Stimulated activated CD8-positive, alpha-beta memory T cell treated with anti-CD3 and anti-CD28 coated beads, Interleukin-12 subunit alpha, Interleukin-12 subunit beta, amount 100 ng/mL, for 4 hours (primary cell): ENCODE measurements around the gene OGFRL1.
"Not testable (repeated sequence)": the region's sequence is repeated elsewhere in the genome, so short reads cannot be mapped to it uniquely, and the experiment has no call there.

Source experiments
- DNase-seq: peaks from one replicate; pipeline ENCODE4 v3.0.0-alpha.2; 2020; ENCODE audit warnings: low read depth

The OGFRL1 gene

DNA sequence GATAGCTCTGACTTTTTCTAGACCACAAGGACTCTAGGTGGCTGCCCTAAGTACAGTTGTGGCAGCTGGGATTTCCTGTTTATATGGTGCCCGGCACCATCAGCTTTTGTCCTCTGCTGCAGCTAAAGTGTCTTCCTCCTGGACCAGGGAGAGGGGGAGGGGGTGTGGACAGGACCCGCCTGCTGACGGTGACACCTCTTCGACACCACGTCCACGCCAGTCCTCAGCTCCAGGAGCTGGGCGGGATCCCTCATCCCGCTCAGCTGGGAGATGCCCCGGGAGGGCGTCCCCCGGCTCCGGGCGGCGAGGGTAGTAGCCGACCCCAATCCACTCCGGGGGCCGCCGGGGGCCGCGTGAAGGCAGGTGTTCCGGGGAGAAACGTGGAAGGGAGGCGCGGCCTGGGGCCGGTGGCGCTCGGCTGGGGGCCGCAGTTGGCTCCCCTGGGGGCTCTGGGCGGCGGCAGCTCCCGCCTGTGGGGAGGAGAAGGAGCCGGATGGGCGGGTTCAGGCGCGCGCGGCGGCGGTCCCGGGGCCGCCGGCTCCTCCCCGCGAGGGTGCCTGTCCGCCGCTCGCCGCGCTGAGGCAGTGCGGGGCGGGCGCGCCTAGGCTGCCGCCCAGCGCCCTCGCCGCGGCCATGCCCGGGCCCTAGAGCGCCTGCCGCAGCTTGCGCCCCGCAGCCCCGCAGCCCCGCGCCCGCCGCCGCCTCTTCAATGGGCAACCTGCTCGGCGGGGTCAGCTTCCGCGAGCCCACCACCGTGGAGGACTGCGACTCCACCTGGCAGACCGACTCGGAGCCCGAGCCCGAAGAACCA, at the start of gene OGFRL1:
OGFRL1 (plus strand) TSS at position 584 of the 811 bp plus-strand sequence; CDS start at position 710, 126 bp downstream.
- DNase-seq: peak; percentile 66

DNA sequence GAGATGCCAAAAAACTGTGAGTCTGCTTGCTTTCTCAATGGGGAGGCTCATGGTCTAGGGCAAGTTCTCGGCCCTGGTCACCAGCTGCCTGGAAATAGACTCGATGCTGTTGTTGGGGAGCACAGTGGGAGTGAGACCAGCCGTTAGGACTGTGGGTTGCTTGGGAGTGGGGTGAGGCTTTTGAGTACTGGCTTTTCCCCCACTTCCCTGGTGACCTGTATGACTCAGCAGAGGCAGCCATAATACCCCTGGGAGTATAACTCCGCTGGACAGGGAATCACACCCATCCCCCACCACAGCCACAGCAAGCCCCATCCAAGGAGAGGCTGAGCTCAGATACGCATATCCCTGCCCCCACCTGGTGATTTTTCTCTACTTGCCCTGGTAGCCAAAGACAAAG, 48.9 kb upstream of the OGFRL1 start:
- DNase-seq: no peak

DNA sequence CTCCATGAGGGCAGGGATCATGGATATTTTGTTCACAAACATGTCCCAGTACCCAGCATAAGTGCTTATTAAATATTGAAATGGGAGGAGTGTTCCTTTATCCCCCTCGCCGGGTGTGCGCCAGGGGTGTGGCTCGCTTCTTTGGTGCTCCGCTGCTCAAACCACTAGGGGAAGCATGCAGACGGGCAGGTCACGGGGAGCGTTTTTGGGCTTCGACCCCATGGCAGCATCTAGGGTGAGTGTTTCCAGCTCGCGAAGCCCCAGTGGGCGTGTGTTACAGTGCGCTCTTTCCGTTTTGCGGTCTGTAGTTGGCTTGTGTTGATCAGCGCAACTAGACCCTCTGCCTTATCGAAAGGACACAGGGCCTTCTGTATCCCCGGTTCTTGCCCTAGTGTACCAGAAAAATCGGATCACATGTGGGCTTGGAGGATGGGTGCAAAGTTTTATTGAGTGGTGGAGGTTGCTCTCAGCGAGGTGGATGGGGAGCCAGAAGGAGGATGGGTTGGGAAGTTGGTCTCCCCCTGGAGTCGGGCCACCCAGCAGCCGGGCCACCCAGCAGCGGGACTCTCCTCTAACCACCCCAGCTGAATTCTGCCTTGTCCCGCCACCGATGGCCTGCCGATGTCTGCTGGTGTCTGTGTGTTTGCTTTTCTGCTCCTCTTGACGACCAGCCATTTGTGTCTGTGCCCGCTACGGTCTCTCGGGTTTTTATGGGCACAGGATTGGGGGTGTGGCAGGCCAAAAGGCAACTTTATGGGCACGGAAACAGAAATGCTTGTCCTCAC, 43.2 kb upstream of the OGFRL1 start:
- DNase-seq: no peak

DNA sequence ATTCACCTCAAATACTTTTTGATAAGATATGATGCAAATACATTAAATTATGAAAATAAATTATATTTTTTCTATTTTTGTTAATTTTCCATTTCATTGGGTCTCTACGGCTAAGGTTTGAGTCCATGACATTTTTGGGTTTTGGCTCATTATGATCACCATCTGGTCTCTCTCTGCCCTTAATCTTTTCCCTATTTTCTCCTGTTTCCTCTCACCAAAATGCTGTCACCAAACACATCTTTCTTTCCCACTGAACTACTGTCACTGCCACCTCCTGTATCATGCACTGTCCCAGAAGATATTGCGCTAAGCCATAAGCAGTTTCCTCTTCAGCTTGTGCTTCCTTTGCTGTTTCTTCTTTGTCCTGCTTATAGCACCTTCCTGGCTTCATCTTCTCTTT, 42.0 kb upstream of the OGFRL1 start:
- no peak for DNase-seq

DNA sequence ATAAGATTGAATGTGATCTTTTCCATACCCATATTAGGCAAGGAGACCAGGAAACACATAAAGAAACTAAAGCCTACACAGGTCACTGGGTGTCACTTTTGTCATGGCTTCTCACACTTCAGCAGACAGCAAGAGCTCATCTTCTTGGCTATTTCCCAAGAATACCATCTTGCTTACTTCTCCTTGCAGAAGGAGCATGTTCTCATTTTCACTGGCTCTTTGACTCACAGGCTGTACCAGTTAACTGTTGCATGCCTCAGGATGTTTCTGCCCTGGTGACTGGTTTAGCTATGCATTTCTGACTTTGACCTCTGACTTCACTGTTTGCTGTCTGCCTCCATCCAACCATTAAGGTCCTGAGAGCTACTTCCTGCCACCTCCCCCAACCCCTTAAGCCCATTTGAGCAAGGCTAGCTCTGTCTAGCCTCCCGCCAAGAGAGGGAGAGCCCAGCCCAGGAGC, 40.3 kb upstream of the OGFRL1 start:
- no peak for DNase-seq

DNA sequence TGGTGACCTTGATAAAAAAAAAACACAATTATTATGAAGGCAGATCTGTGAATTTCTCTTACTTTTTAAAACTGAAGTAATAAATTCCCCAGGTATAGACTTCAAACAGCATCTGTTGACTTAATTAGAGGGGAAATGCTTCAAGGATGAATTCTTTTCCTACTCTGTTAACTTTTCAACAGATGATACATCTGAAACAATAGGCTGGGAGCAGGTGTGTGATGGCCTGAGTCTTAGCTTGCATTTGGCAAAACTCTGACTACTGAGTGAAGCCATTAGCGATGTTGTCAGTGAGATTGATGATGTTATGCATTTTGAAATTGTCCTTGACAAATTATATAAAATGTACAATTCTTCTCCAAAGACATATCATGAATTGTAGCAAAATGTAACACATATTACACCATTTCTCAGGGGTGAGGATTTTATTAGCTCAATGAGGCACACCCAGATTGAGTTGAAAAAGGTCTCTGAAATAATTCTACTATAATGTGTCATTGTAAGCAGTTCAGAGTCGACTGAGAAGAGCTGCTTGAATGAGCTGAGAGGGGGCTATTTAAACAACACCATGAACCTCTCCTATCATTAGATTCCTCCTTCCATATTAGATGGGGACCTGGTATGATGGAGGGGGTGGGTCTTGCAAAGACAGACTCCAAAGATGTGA, 39.6 kb upstream of the OGFRL1 start:
- no peak for DNase-seq

DNA sequence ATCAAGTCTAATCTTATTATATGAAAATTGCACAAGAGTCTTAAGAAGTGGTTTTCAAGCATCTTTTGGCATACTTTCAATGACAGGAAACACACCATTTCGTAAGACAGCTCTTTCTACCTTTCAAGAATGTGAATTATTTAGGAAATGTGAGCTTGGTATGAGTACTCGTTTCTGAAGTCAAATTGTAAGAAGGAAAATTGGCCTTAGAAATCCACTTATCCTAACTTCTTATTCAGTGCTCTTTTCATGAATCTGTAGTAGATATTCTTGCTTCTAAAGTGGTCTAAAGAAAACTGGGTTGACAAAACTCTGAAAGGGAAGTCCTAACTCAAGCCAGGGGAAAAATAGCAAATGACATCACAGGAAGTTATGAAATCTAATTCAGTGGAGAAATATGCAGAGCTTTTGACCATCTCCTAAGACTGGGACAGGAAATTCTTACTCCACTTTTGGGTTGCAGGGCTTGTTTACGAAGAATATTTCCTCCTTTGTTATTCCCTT, 38.5 kb upstream of the OGFRL1 start:
- DNase-seq: no peak

DNA sequence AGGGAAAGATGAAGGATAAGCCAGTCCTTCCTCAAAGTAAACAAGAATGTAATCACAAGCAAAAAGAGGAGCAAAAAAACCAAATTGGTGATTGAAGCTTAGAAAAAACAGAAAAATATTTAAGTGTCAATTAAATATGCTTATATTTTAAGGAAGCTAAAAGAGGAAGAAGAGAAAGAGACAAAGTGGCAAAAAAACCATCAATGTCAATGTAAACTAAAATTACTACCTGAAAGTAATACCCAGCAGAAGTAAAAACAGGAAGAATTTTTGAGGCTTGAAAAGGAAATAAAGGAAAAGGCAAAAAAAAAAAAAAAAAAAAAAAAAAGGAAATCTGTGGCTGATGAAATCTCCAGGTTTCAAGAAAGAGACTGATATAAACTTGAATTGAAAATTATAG, 36.2 kb upstream of the OGFRL1 start:
- DNase-seq: no peak

DNA sequence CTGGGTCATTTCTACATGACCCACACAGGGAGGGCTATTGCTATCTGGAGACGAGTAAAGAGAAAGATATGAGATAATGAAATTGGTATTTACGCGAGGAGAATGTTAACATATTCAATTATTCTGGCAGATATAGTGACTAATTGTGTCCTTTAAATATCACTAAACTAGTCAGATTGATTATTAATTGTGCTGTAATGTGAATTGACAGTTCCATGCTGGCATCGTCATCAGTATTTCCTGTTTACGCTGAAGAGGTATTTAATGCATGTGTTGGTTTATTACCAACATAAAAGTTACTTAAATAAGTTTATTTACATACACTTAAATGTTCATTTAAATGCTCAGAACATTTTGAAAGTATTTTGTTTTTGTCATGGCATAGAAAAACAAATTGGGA, 35.7 kb upstream of the OGFRL1 start:
- no peak for DNase-seq

DNA sequence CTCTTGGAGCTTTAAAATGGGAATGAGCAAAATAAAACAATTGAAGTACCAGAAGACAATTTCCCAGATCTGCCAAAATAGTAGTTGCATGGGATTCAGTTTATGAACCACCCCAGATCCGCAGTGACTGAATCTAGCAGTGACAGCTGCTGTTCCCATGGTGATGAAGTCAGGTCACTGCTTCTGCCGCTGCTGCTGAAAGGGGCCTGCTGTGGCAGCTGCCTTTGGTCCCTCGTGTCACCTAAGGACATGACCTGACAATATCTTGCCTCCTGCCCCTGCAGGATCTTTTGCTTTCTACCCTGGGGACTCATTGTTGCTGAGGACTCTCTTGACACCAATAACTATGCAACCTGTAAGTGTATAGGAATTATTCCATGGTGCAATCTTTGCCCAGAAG, 34.3 kb upstream of the OGFRL1 start:
- no peak for DNase-seq

DNA sequence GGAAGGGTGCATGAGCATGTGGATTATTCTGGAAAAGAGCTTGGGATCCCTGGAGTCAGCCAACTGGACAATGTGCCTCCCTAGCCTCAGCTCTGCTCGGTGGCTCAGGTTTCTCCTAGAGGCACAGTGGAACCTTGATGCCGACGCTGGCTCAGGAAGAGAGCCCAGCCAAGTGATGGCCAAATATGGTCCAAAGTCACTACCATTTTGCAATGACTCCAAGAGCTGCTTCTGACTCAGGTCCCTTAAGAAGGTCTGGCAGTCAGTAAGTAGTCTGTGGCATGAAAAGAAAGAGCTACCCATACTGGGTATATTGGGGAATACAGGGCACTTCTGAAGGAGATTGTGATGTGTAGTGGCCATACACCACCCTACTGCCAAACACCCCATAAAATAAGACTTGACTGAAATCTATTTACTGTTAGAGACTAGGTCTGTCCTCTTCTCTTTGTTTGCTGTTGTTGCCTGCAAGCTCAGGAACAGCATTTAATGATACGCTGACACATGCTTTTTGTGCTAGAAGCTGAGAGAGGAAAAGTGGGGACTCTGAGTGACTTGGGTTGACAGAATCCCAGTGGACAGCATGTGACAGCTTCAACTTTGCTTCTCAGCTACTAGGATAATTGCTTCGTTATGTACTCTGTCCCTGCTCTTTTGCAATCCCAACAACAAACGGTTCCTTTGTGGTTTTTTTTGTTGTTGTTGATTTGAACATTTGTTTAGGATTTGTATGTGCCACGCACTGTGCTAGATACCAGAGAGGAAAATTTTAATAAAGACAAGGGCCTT, 30.3 kb upstream of the OGFRL1 start:
- DNase-seq: no peak

DNA sequence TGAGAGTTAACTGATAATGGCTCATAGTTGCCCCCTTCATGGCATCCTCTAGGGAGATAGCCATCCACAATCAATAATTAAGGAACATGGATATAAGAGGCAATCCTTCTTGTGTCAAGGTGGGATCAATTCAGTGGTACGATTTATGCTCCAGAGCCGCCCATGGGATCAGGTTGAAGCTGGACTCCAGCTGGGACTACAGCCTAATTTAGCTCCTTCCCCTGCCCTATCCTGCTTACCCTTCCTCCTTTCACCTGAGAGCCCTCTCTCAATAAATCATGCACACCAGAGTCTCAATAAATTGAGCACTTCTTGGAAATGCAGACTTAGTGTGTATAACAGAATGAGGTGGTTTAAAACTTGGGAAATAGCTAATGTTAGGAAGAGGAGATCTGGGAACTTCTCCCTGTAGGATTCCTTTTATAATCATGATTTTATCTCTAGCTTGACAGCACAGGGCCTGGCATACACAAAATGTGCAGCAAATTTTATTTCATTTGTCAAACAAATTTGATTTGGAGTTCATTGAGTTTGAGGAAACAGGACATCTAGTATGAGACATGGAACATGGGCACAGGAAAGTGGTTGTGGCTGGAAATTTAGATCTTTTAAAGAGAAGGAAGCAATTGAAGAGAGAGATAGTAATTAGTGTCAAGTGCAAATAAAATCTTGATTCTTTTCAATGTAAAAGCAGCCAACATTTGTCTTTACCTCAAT, 28.6 kb upstream of the OGFRL1 start:
- no peak for DNase-seq

DNA sequence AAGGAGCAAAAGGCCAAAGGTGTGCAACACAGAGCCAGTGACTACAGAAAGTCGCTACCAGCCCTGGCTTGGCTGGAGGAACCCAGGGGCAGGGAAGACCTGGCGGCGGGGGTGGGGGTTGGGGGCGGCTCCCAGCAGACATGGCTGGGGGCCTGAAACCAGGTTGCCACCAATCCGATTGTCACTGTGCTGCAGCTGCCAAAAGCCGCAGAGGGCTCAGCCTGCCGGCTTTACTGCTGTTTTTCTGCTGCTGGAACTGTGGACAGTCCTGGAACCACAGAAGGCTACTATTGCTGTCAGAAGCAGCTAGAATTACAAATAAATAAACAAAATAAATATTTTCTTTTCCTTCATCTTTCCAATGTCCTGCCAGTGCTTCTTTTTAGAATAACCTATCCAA, 25.7 kb upstream of the OGFRL1 start:
- no peak for DNase-seq

DNA sequence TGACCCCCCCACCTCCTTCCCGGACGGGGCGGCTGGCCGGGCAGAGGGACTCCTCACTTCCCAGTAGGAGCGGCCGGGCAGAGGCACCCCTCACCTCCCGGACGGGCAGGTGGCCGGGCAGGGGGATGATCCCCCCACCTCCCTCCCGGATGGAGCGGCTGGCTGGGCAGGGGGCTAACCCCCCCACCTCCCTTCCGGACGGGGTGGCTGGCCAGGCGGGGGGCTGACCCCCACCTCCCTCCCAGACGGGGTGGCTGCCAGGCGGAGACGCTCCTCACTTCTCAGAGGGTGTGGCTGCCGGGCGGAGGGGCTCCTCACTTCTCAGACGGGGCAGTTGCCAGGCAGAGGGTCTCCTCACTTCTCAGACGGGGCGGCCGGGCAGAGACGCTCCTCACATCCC, 22.2 kb upstream of the OGFRL1 start:
- not testable (repeated sequence) for DNase-seq

DNA sequence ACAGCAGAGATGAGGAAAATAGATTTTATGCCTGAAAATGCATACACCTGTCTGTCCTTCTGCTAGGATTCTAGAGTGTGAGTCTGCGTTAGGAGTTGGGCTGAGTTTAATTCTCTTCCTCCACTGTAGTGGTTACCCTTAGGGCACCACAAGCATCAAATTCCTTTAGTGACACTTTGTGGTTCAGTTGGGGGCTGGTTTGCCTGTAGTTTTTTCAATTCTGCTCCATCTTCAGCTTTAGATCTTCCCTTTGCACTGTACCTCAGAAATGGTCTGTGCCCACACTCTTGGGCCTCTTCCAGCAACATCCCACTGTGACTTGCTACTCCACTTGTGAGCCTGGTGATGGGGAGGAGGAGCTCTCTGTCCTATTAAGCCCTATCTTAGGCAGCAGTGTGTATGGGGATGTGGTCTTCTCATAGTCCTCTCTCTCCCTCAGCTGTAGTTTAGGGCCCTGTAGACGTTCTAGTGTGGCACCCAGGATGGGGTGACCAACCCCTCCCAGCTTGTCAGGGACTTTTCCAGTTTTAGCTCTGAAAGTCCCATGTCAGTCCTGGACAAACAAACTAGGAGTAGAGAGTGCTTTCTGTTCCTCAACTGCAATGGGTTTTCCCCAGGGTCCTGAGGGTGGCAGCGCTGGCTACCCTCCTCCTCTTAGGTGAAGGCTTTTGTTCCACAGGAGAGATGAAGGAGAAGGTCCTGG, 19.7 kb upstream of the OGFRL1 start:
- no peak for DNase-seq

DNA sequence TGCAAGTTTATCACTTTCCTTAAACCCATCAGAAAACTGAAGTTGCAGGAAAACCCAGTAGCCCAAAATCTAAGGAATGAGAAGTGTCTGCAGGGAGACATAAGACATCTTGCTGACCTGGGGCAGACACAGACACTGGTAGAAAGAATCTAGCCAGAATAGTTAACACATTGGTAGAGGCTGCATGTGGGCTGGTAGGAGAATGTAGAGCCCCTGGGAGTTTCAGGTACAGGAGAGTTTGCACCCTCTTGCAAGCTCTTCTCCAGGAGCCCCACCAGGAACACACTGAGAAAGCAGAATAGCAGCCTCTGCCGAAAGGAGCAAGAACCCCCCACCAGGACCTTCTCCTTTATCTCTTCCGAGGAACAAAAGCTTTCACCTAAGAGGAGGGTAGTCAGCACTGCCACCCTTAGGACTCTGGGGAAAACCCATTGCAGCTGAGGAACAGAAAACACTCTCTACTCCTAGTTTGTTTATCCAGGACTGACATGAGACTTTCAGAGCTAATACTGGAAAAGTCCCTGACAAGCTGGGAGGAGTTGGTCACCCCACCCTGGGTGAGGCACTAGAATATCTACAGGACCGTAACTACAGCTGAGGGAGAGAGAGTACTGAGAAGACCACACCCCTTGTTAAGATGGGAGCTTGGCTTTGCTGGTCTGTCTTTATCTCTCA, 10.5 kb upstream of the OGFRL1 start:
- no peak for DNase-seq

DNA sequence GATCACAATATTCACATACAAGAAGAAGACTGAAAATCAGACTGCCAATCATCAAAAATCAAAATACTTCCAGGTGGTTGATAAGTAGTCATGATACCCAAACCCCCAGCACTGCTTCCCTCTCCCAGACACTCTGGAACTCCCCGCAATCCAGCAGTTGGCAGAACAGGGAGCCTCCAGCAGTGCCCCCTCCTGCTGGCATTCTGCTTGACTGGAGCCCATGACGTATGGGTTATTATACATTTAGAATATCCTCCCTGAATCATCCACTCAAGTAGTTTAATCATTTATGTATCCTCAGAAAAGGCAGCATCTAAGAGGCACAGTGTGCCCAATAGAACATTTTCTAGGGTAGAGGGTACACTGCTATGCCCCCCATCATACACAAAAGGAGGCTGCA, 9.3 kb upstream of the OGFRL1 start:
- no peak for DNase-seq

DNA sequence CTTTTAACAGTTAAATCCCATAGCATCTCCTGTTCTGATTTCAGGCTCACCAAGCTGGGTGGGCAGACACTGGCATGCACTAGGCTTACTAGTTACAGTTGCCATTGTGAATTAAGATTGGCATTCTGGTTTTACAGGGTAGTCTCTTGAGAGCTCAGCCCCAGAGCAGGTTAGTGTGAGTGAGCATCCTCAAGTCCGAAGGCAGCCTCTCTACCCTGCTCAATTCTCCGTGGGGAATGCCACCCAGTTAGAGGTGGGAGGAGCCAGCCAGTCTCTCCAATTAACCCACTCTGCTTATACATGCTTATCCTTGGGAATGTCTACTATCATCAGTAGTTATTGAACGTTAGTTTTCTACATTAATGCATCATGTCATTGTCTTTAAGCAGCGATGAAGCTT, 8.9 kb upstream of the OGFRL1 start:
- no peak for DNase-seq

DNA sequence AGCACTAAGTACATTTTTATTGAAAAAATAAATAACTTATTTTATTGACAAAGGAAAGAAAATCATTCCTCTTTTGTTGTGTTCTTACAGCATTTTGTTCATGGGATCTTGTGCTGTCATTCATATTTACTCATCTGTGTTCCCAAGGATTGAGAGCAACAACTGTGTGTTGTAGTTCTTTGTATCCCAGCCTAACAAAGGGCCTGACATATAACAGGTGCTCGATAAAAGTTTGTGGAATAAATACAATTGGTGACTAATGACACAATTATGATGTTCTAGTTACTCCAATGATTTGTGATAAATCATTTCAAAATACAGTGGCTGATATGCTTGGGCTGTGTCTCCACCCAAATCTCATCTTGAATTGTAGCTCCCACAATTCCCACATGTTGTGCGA, 7.9 kb upstream of the OGFRL1 start:
- no peak for DNase-seq

DNA sequence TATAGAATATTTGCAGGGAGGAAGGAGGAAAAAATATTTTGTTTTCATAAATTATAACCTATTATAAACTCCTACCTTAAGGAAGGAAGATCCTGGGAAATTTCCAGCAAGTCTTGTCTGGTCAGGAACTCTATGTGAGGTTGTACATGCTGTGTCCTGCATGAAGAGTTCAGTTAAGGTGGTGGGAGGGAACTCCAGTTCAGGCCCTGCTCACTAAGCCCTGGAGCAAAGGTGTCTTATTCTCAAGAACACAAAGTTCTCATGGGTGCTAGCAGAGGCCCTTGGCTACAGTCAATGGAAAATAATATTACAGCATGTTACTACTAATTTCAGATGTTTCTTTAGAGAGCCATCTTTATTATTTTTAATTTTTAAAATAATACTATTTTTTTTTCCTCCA, 3.8 kb upstream of the OGFRL1 start:
- no peak for DNase-seq
